HEK293 (cell line): ENCODE data around the gene BLOC1S1.

Source experiments
- CTCF ChIA-PET: fragments of 350-600 bp; formaldehyde crosslinking; extraction: SDS; loops from one replicate; lab custom pipeline; 2021; ENCODE audit warnings: antibody characterized with exemption; lab: Yijun Ruan, JAX
- POLR2A ChIA-PET: fragments of 300-600 bp; formaldehyde crosslinking; extraction: SDS; loops from one replicate; lab custom pipeline; 2020; ENCODE audit warnings: antibody characterized with exemption, inconsistent platforms; lab: Yijun Ruan, JAX
- H3K27ac ChIP-seq: fragments of 200-500 bp; sonication (Bioruptor generic); 2 replicates; pipeline ENCODE4 v1.5.1; 2014; ENCODE audit warnings: low read depth, low read length, control low read depth, inconsistent platforms; ENCODE audit errors: extremely low read depth
- H3K36me3 ChIP-seq, 2 experiments: fragments of 200-500 bp in 1 of 2; sonication (Bioruptor generic) in 1 of 2; 1 replicate in 1 of 2; 2 replicates in 1 of 2; pipeline ENCODE4 v1.5.1; 2014 to 2017; ENCODE audit warnings: inconsistent platforms in 2 of 2, low read length in 2 of 2; ENCODE audit not compliant: control insufficient read depth in 2 of 2, insufficient read depth in 1 of 2
- H3K4me1 ChIP-seq: fragments of 200-500 bp; sonication (Bioruptor generic); 2 replicates; pipeline ENCODE4 v1.5.1; 2014; ENCODE audit warnings: mild to moderate bottlenecking, low read length, inconsistent platforms; ENCODE audit not compliant: control insufficient read depth, insufficient read depth
- H3K4me3 ChIP-seq: 2 replicates; pipeline ENCODE4 v1.5.1; 2011; ENCODE audit warnings: low read depth, mild to moderate bottlenecking, control low read depth, low read length, moderate library complexity
- H3K9me3 ChIP-seq: fragments of 200-500 bp; sonication (Bioruptor generic); 2 replicates; pipeline ENCODE4 v1.5.1; 2014; ENCODE audit warnings: low read depth, low read length, inconsistent platforms; ENCODE audit not compliant: control insufficient read depth, insufficient read depth
- EGR2 ChIP-seq: fragments of 450-650 bp; formaldehyde crosslinking; IDR thresholded peaks from 2 replicates; pipeline ENCODE4 v1.5.1; 2016; ENCODE audit warnings: low read depth, missing biosample characterization, missing genetic modification characterization
- ELK4 ChIP-seq: IDR thresholded peaks from 2 replicates; pipeline ENCODE4 v1.6.1; 2011; ENCODE audit warnings: mild to moderate bottlenecking, low read depth, low read length, borderline replicate concordance
- SALL2 ChIP-seq: fragments of 450-650 bp; formaldehyde crosslinking; IDR thresholded peaks from 2 replicates; pipeline ENCODE4 v1.5.0; 2017; ENCODE audit warnings: missing biosample characterization, mild to moderate bottlenecking, missing genetic modification characterization, borderline replicate concordance
- SP2 ChIP-seq: fragments of 450-650 bp; formaldehyde crosslinking; IDR thresholded peaks from 2 replicates; pipeline ENCODE4 v1.5.1; 2016; ENCODE audit warnings: missing biosample characterization, missing genetic modification characterization
- ZBTB20 ChIP-seq: fragments of 450-650 bp; formaldehyde crosslinking; IDR thresholded peaks from 2 replicates; pipeline ENCODE4 v1.5.1; 2016; ENCODE audit warnings: missing biosample characterization, missing genetic modification characterization
- ZFHX2 ChIP-seq: fragments of 450-650 bp; formaldehyde crosslinking; conservative IDR thresholded peaks from 2 replicates; pipeline ENCODE4 v1.5.1; 2016; ENCODE audit warnings: missing biosample characterization, missing genetic modification characterization
- ZFP69B ChIP-seq: fragments of 450-650 bp; formaldehyde crosslinking; IDR thresholded peaks from 2 replicates; pipeline ENCODE4 v1.5.1; 2016; ENCODE audit warnings: missing biosample characterization, missing genetic modification characterization
- ZNF114 ChIP-seq: fragments of 450-650 bp; formaldehyde crosslinking; IDR thresholded peaks from 2 replicates; pipeline ENCODE4 v1.5.0; 2017; ENCODE audit warnings: missing biosample characterization, missing genetic modification characterization
- ZNF18 ChIP-seq: fragments of 450-650 bp; formaldehyde crosslinking; IDR thresholded peaks from 2 replicates; pipeline ENCODE4 v1.5.1; 2016; ENCODE audit warnings: missing biosample characterization, missing genetic modification characterization
- ZNF324 ChIP-seq: fragments of 450-650 bp; formaldehyde crosslinking; IDR thresholded peaks from 2 replicates; pipeline ENCODE4 v1.5.1; 2016; ENCODE audit warnings: missing biosample characterization, missing genetic modification characterization
- ZNF335 ChIP-seq: fragments of 450-650 bp; formaldehyde crosslinking; conservative IDR thresholded peaks from 2 replicates; pipeline ENCODE4 v1.5.1; 2016; ENCODE audit warnings: missing biosample characterization, missing genetic modification characterization
- ZNF398 ChIP-seq: fragments of 450-650 bp; formaldehyde crosslinking; IDR thresholded peaks from 2 replicates; pipeline ENCODE4 v1.5.1; 2017; ENCODE audit warnings: missing biosample characterization, missing genetic modification characterization
- ZNF404 ChIP-seq: fragments of 450-650 bp; formaldehyde crosslinking; IDR thresholded peaks from 2 replicates; pipeline ENCODE4 v1.5.1; 2017; ENCODE audit warnings: missing biosample characterization, missing genetic modification characterization
- ZNF48 ChIP-seq: fragments of 450-650 bp; formaldehyde crosslinking; IDR thresholded peaks from 2 replicates; pipeline ENCODE4 v1.5.1; 2016; ENCODE audit warnings: missing biosample characterization, missing genetic modification characterization
- ZNF707 ChIP-seq: fragments of 450-650 bp; formaldehyde crosslinking; IDR thresholded peaks from 2 replicates; pipeline ENCODE4 v1.5.1; 2016; ENCODE audit warnings: missing biosample characterization, missing genetic modification characterization
- TF ChIP-seq, protein P1 (sequence below): fragments of 450-650 bp; formaldehyde crosslinking; IDR thresholded peaks from 2 replicates; pipeline ENCODE4 v1.5.0; 2017; ENCODE audit warnings: missing biosample characterization, missing genetic modification characterization, borderline replicate concordance
- TF ChIP-seq, protein P2 (sequence below): fragments of 450-650 bp; formaldehyde crosslinking; IDR thresholded peaks from 2 replicates; pipeline ENCODE4 v1.5.1; 2016; ENCODE audit warnings: missing biosample characterization, missing genetic modification characterization
- TF ChIP-seq, protein P3 (sequence below): fragments of 450-650 bp; formaldehyde crosslinking; conservative IDR thresholded peaks from 2 replicates; pipeline ENCODE4 v1.5.1; 2016; ENCODE audit warnings: low read depth, missing biosample characterization, missing genetic modification characterization
- TF ChIP-seq, protein P4 (sequence below): fragments of 450-650 bp; formaldehyde crosslinking; optimal IDR thresholded peaks from 2 replicates; pipeline ENCODE3; 2016; ENCODE audit warnings: missing biosample characterization, mild to moderate bottlenecking, missing genetic modification characterization

The BLOC1S1 gene

DNA sequence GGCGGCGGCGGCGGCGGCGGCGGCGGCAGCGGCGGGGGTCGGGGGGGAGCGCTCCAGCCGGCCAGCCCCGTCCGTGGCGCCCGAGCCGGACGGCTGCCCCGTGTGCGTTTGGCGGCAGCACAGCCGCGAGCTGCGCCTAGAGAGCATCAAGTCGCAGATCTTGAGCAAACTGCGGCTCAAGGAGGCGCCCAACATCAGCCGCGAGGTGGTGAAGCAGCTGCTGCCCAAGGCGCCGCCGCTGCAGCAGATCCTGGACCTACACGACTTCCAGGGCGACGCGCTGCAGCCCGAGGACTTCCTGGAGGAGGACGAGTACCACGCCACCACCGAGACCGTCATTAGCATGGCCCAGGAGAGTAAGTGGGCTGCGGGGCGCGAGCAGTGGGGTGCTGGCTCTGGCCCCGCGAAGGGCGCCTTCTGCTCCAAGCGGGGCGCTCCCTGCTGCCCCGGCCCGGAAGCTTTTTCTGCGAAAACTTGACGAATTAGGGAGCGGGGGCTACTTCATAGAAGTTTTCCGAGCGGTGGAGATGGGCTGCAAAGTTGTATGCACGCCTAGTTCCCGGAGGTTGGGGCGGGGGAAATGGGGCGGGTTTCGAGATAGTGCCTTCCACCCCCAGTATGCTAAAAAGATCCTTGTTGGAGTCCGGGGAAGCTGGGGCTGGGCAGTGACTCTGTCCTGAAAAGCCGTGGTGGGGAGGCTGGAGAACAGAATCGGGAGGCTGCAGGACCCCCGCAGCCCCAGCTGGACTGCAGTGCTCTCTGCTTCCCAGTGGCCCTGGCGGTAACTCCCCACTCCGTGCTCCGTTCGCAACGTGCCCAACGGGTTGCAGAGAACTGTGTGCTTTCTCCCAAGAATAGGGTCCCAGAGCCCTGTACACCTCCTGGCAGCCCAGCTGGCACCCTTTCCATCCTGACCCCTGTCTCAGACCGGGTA lies 27.8 kb downstream of the BLOC1S1 start:
- Histone ChIP-seq H3K4me1 (peaks cover 12% of the 10 kb centered on the region; the same call in 1 of the 2 replicates), H3K36me3 (peaks cover 0 to 21% of the 10 kb centered on the region in 2 experiments; a peak in 1 of 3 replicates), H3K27ac (peak overlapping the region; percentile 68; the same call in 1 of the 2 replicates), H3K4me3 (peak overlapping the region; percentile 65), H3K9me3 (no peaks in the 10 kb centered on the region)
- ChIA-PET CTCF (interaction anchor here (0.6 to 1.4 kb wide), 6 partner anchors 14 to 296 kb away, joined by 3 to 4 read pairs (median 4); a partner anchor contains a TSS), POLR2A (interaction anchor here (0.5 to 2.5 kb wide), 15 partner anchors 9 to 487 kb away, joined by 3 to 17 read pairs (median 5); partner anchors contain the start of genes CD63, DNAJC14, ORMDL2 and RAB5B)
- no peak for TF ChIP-seq ZNF707 (tag by site-specific recombination)
- TF ChIP-seq, protein P1, sequence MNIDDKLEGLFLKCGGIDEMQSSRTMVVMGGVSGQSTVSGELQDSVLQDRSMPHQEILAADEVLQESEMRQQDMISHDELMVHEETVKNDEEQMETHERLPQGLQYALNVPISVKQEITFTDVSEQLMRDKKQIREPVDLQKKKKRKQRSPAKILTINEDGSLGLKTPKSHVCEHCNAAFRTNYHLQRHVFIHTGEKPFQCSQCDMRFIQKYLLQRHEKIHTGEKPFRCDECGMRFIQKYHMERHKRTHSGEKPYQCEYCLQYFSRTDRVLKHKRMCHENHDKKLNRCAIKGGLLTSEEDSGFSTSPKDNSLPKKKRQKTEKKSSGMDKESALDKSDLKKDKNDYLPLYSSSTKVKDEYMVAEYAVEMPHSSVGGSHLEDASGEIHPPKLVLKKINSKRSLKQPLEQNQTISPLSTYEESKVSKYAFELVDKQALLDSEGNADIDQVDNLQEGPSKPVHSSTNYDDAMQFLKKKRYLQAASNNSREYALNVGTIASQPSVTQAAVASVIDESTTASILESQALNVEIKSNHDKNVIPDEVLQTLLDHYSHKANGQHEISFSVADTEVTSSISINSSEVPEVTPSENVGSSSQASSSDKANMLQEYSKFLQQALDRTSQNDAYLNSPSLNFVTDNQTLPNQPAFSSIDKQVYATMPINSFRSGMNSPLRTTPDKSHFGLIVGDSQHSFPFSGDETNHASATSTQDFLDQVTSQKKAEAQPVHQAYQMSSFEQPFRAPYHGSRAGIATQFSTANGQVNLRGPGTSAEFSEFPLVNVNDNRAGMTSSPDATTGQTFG (tag by site-specific recombination): no peak
- TF ChIP-seq EGR2: peak; percentile 39; the same call in 1 of the 2 replicates
- TF ChIP-seq ELK4: no peak
- TF ChIP-seq ZBTB20 (tag by site-specific recombination): peak; percentile 64; the same call in 1 of the 2 replicates
- TF ChIP-seq ZNF398 (tag by site-specific recombination): peak; percentile 45; the same call in 1 of the 2 replicates
- TF ChIP-seq ZNF404 (tag by site-specific recombination): no peak
- no peak for TF ChIP-seq SALL2 (tag by site-specific recombination)
- TF ChIP-seq ZFHX2 (tag by site-specific recombination): peak; percentile 37
- no peak for TF ChIP-seq ZFP69B (tag by site-specific recombination)
- TF ChIP-seq, protein P2, sequence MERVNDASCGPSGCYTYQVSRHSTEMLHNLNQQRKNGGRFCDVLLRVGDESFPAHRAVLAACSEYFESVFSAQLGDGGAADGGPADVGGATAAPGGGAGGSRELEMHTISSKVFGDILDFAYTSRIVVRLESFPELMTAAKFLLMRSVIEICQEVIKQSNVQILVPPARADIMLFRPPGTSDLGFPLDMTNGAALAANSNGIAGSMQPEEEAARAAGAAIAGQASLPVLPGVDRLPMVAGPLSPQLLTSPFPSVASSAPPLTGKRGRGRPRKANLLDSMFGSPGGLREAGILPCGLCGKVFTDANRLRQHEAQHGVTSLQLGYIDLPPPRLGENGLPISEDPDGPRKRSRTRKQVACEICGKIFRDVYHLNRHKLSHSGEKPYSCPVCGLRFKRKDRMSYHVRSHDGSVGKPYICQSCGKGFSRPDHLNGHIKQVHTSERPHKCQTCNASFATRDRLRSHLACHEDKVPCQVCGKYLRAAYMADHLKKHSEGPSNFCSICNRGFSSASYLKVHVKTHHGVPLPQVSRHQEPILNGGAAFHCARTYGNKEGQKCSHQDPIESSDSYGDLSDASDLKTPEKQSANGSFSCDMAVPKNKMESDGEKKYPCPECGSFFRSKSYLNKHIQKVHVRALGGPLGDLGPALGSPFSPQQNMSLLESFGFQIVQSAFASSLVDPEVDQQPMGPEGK (tag by site-specific recombination): peak; percentile 68; the same call in 1 of the 2 replicates
- no peak for TF ChIP-seq ZNF18 (tag by site-specific recombination)
- peak; percentile 15; the same call in 1 of the 2 replicates for TF ChIP-seq SP2 (tag by site-specific recombination)
- TF ChIP-seq ZNF48 (tag by site-specific recombination): no peak
- TF ChIP-seq, protein P3, sequence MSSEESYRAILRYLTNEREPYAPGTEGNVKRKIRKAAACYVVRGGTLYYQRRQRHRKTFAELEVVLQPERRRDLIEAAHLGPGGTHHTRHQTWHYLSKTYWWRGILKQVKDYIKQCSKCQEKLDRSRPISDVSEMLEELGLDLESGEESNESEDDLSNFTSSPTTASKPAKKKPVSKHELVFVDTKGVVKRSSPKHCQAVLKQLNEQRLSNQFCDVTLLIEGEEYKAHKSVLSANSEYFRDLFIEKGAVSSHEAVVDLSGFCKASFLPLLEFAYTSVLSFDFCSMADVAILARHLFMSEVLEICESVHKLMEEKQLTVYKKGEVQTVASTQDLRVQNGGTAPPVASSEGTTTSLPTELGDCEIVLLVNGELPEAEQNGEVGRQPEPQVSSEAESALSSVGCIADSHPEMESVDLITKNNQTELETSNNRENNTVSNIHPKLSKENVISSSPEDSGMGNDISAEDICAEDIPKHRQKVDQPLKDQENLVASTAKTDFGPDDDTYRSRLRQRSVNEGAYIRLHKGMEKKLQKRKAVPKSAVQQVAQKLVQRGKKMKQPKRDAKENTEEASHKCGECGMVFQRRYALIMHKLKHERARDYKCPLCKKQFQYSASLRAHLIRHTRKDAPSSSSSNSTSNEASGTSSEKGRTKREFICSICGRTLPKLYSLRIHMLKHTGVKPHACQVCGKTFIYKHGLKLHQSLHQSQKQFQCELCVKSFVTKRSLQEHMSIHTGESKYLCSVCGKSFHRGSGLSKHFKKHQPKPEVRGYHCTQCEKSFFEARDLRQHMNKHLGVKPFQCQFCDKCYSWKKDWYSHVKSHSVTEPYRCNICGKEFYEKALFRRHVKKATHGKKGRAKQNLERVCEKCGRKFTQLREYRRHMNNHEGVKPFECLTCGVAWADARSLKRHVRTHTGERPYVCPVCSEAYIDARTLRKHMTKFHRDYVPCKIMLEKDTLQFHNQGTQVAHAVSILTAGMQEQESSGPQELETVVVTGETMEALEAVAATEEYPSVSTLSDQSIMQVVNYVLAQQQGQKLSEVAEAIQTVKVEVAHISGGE (tag by site-specific recombination): 0 out of 2 replicates have a peak, but pooled peaks have one; percentile 15
- TF ChIP-seq, protein P4, sequence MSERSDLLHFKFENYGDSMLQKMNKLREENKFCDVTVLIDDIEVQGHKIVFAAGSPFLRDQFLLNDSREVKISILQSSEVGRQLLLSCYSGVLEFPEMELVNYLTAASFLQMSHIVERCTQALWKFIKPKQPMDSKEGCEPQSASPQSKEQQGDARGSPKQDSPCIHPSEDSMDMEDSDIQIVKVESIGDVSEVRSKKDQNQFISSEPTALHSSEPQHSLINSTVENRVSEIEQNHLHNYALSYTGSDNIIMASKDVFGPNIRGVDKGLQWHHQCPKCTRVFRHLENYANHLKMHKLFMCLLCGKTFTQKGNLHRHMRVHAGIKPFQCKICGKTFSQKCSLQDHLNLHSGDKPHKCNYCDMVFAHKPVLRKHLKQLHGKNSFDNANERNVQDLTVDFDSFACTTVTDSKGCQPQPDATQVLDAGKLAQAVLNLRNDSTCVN: peak; percentile 69
- peak; percentile 95 for TF ChIP-seq ZNF335 (tag by site-specific recombination)
- TF ChIP-seq ZNF324: 0 out of 2 replicates have a peak, but pooled peaks have one; percentile 57
- no peak for TF ChIP-seq ZNF114 (tag by site-specific recombination)
